Gastroesophageal sphincter (tissue), 4 donors: ENCODE measurements around the gene MAOB. TPM values are rescaled to one million over a fixed set of nuclear protein-coding genes. Genes with fewer than 3 reads are reported as not detected.

Experiments used
- ATAC-seq: fragments of 150-250 bp; one replicate; pipeline ENCODE4 v1.9.1; 2016; ENCODE audit warnings: mild to moderate bottlenecking, moderate library complexity
- H3K27ac ChIP-seq, 4 donors: fragments of 200-600 bp; sonication (generic) in 3 of 4; 1 replicate in 3 of 4; 2 replicates in 1 of 4; pipeline ENCODE4 v1.5.1; 2016 to 2019
- H3K27me3 ChIP-seq: fragments of 200-600 bp; sonication (generic); one replicate; pipeline ENCODE4 v1.5.1; 2019
- H3K36me3 ChIP-seq, 2 donors: fragments of 200-600 bp; sonication (generic); one replicate each; pipeline ENCODE4 v1.5.1; 2019; ENCODE audit warnings: control low read depth in 1 of 2
- H3K4me1 ChIP-seq, 3 donors: fragments of 200-600 bp; sonication (generic); 1 replicate in 2 of 3; 2 replicates in 1 of 3; pipeline ENCODE4 v1.5.1; 2016 to 2019; ENCODE audit warnings: control low read depth in 2 of 3
- H3K4me3 ChIP-seq, 2 donors: fragments of 200-600 bp; sonication (generic); one replicate each; pipeline ENCODE4 v1.5.1; 2019; ENCODE audit warnings: mild to moderate bottlenecking in 1 of 2, moderate library complexity in 1 of 2
- H3K9me3 ChIP-seq, 3 donors: fragments of 200-600 bp; sonication (generic); one replicate each; pipeline ENCODE4 v1.5.1; 2017 to 2019; ENCODE audit warnings: control low read depth in 2 of 3
- EP300 ChIP-seq: sonication (generic); formaldehyde crosslinking; IDR thresholded peaks from one replicate; pipeline ENCODE4 v1.6.1; 2017; ENCODE audit warnings: antibody characterized with exemption, mild to moderate bottlenecking
- POLR2A ChIP-seq, 2 donors: fragments of 450-650 bp; IDR thresholded peaks; one replicate each; pipeline ENCODE4 v1.6.1; 2017; ENCODE audit warnings: antibody characterized with exemption in 2 of 2, mild to moderate bottlenecking in 2 of 2, moderate library complexity in 1 of 2
- POLR2AphosphoS5 ChIP-seq: sonication (generic); formaldehyde crosslinking; IDR thresholded peaks from one replicate; pipeline ENCODE4 v1.6.1; 2017; ENCODE audit warnings: antibody characterized with exemption
- WGBS, 2 donors: methylation state at CpG; one replicate each; pipeline ENCODE4 v1.1.5; 2018; ENCODE audit warnings: low coverage in 1 of 2; 5-methylcytosine and 5-hydroxymethylcytosine counted together
- total RNA-seq, 4 donors: library from RNA; depleted of rRNA; stranded (reverse); fragments of >200 nt; gene quantifications; one replicate each; pipeline ENCODE4 v1.1.0, GENCODE V29; 2016
- TF ChIP-seq, protein P1 (sequence below), 4 experiments: fragments of 200-600 bp in 2 of 4; fragments of 450-650 bp in 2 of 4; sonication (generic) in 1 of 4; IDR thresholded peaks; one replicate each; pipeline ENCODE4 v1.5.1; 2017 to 2019; ENCODE audit warnings: antibody characterized with exemption in 4 of 4, mild to moderate bottlenecking in 2 of 4, moderate library complexity in 2 of 4

The MAOB gene
- total RNA-seq, 4 donors from 2014 or later, result 24.5 to 92.3 (median 72.2) TPM

DNA sequence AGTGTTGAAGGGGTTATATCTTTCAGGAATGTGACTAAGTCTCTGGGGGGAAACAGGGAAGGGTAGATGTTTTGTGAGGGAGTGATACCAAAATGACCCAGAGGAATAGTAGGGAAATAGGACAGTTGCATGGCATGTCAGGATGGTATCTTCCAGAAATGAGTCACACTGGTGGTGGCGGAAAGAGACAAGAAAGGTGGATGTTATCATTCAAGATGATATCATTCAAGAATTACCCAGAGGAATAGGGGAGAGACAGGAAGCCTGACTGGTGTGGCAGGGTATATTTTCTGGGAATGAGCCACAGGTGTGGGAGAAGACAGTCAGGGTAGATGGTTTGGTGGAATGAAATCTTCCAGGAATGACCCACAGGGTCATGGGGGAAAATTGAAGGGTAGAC lies 165.1 kb downstream of the MAOB start:
- H3K27me3 ChIP-seq, result no peaks in the 10 kb centered on the region
- H3K27ac ChIP-seq, result no peak overlapping the region
- 78 to 100% methylated on average over 1 of the region's 1 CpG for WGBS, 2 donors
- peaks cover 0 to 50% of the 10 kb centered on the region in 2 donors for H3K36me3 ChIP-seq
- H3K9me3 ChIP-seq, result no peaks in the 10 kb centered on the region
- TF ChIP-seq POLR2AphosphoS5, result no peak
- TF ChIP-seq, protein P1, sequence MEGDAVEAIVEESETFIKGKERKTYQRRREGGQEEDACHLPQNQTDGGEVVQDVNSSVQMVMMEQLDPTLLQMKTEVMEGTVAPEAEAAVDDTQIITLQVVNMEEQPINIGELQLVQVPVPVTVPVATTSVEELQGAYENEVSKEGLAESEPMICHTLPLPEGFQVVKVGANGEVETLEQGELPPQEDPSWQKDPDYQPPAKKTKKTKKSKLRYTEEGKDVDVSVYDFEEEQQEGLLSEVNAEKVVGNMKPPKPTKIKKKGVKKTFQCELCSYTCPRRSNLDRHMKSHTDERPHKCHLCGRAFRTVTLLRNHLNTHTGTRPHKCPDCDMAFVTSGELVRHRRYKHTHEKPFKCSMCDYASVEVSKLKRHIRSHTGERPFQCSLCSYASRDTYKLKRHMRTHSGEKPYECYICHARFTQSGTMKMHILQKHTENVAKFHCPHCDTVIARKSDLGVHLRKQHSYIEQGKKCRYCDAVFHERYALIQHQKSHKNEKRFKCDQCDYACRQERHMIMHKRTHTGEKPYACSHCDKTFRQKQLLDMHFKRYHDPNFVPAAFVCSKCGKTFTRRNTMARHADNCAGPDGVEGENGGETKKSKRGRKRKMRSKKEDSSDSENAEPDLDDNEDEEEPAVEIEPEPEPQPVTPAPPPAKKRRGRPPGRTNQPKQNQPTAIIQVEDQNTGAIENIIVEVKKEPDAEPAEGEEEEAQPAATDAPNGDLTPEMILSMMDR (IDR thresholded peaks at IDR 0.05), result no peak
- no peak for TF ChIP-seq POLR2A (IDR thresholded peaks at IDR 0.05)
- no peak for TF ChIP-seq EP300
- no peaks in the 10 kb centered on the region for H3K4me1 ChIP-seq
- no peak for ATAC-seq
- H3K4me3 ChIP-seq, result no peak overlapping the region

DNA sequence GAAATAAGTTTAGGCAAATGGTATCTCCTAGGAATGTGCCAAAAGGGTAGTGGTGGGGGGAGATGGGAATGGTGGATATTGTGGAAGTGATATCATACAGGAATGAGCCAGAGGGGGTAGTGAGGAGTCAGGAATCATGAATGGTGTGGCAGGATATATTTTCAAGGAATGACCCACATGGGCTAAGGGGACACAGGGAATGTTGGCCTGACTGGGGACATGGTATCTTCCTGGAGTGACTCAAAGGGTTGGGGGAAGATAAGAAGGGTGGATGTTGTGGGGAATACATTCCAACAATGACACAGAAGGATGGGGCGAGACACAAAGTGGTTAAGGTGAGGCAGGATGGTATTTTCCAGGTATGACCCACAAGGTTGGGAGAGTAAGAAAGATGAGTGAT lies 165.6 kb downstream of the MAOB start:
- TF ChIP-seq, protein P1 (IDR thresholded peaks at IDR 0.05), result no peak
- TF ChIP-seq POLR2A (IDR thresholded peaks at IDR 0.05) (no peak), EP300 (no peak), POLR2AphosphoS5 (no peak)
- Histone ChIP-seq H3K9me3 (no peaks in the 10 kb centered on the region), H3K27me3 (no peaks in the 10 kb centered on the region), H3K27ac (no peak overlapping the region), H3K36me3 (peaks cover 0 to 50% of the 10 kb centered on the region in 2 donors), H3K4me1 (no peaks in the 10 kb centered on the region), H3K4me3 (no peak overlapping the region)
- no peak for ATAC-seq
- WGBS, 2 donors, result 88 to 100% methylated on average over 1 of the region's 1 CpG

Other genes with a start within 250 kb of the MAOB start
- gene MAOA, start 226.2 kb downstream of the MAOB start, total RNA-seq, result 100 to 1,000 TPM; 306 to 750 (median 329) TPM
- not detected for gene NDP, start 90.9 kb upstream of the MAOB start, total RNA-seq